Stimulated activated CD8-positive, alpha-beta memory T cell treated with anti-CD3 and anti-CD28 coated beads, Interleukin-15, amount 100 ng/mL, for 4 hours (primary cell): Measurements from ENCODE around the gene RPTOR.
"Not testable (repeated sequence)": the region's sequence is repeated elsewhere in the genome, so short reads cannot be mapped to it uniquely, and the experiment has no call there.

Experiments
- DNase-seq, 2 donors: peaks; one replicate each; pipeline ENCODE4 v3.0.0-alpha.2; 2020; ENCODE audit warnings: low read depth in 2 of 2

Gene RPTOR

DNA sequence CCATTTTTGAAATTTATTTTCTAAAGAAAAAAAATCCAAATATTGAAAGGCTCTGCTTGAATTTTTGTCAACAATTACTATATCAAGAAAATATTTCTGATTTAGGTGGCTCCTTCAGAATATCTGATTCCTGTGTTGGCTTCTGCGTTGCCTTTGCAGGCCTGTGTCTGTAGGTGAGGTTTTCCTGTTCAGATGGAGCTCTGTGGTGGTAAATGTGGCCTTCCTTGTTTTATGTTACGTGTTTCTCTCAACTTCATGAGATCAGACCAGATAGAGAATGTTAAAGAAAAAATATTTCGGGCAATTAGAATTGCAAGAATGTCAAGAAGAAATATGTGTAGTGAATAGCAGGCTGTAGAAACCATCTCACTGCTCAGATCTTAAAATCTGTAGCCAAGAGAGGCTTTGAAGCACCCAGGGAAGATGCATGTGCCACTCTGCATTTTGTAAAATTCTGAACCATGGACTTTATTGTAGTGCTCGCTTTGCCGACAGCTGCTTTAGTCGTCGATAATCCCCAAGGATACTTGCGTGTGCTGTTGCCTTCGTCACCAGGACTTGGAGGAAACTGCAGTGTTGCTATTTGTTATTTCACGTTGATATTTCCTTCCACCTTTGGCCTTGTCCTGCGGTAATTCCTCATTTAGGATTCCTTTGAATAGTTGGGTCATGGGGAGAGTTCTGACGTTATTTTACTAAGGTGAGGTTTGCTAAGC, 69.9 kb downstream of the RPTOR start:
- DNase-seq = no peak

DNA sequence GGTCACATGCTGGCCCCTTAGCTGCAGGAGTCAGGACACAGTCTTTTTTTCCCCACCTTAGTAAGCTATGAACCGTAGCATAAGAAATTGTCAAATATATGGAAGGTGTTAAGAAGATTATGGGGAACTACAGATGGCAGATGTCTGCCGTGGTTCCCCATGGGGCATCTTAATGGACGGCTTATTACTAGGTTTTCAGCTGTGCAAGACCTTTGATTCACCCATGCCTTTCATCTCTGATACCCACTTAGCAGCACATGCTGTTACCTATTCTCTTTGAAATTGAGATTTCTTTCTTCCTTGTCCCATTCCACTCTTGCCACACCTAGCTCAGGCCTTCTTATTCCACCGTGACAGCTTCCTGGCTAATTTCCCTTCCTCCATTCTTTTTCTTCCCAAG, 70.7 kb downstream of the RPTOR start:
- DNase-seq = no peak

DNA sequence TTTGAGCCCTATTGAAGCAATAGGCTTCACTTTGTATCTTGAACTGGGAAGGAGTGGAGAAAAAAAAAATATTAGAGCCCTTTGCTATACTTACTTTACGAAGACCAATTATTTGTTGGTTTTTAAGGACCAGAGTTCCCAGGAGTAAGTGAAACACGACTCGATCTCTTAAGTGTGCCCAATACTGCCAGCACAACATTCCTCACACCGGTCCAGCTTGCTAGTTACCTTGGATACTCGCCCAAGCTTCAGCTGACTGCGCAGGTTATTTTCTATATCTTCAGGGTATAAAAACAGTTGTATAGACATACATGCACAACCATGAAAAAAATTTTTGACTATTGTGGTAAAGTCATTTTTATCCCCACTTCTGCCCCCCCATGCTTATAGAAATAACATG, 72.1 kb downstream of the RPTOR start:
- no peak for DNase-seq

DNA sequence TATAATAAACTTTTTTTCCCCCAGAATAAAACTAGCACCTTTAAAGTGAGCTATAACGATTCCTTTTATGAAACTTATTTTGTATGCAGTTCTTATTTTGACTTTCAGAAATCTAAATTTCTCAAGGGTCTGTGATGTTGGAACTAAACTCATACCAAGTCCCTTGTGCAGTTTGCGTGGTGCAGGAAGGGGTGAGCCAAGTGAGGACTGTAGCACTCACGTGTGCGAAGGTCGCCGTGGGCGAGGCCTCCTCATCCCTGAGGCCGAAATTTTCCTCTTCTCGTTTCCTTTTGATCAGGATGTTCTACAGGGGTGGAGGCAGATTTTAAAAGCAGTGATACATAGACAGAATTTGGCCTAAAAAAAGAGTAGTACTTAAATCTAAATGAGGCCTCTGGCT, 73.7 kb downstream of the RPTOR start:
- DNase-seq = no peak

DNA sequence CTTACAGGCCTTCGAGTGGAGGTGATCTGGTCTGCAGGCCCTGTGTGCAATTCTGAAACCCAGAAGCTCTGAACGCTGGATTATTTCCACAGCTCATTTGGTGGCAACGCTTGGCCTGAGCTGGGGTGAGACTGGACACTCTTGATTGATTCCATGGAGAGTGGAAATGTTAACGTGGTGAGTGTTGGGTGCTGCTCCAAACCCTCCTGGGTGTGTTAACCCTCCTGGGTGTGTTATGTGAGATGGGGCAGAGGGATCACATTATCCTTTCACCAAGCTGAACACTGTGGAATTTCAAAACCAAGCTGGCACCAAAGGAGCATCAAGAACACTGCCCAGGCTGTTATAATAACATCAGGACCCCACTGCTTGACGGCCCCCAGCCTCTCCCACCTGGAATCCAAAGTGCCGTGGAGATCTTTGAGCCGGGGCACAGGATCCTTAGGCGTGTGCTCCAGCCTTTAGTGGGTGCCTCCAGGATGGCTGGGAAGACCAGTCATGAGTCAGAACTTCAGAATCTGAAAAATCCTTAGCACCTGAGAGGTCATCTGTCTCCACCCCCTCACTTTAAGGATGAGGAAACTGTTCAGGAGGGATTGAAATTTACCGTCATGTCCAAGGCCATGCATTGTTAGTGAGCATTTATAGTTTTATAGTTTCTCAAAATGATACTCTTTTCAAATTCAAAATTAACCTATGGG, 75.0 kb downstream of the RPTOR start:
- DNase-seq = no peak

DNA sequence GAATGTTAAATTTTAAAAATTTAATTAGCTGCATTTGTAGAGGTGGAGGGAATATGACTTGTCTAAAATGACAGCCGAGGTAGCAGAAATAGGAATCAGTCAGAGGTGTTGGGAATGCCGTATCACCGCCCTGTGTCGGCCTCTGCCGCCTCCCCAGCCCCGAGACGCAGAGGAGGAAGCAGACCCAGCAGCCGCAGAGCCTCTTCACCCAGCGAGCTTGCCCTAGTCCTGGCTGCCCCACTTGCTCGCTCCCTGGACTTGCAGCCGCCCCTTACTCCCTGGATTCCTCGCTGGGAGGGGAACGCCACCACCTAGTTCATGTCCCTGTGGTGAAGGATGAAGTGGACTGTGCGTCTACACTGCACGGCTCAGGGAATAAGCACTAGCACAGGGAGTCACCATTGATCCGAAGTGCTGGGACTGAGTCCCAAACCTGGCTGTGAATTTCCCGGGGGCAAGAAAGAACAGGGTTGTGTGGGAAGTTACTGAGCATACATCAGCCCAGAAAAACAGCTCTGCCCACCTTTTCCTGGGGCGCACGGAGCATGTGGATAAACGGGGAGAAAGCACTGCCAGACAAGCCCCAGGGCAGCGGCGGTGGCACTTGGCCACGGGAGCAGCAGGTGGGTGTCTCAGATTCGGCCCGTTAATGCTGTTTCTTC, 76.8 kb downstream of the RPTOR start:
- DNase-seq = no peak

DNA sequence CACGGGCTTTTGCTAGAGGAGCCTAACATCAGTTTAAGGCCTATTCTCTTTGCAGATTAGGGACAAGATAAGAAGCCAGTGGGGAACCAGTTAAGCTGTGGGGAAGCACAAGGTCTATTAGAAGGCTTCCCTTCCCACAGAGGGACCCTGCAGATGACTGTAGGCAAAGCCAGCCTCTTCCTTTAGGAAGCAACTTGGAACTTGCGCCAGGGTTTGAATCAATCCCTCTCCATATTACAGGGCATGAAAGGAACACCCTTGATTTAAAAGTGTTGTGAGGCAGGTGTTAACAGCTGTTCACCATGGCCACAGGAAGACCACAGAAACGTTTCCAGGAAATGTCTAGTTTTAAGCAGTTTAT, 77.3 kb downstream of the RPTOR start:
- no peak for DNase-seq

DNA sequence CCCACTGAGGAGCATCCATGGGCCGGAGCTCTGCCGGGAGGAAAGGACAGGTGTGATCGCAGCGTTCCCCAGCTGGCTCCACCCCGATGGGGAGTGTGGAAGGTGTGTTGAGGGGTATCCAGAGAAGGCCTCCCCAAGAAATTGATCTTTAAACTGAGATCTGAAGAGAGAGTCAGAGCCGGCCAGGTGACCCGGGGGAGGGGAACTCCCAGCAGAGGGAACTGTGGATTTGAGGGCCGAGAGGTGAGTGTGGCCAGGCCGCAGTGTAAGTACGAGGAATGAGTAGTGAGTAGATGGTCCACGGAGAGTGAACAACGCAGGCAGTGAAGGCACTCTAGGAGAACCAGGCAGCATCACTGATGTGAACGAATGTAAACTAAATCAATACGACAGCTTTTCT, 80.2 kb downstream of the RPTOR start:
- DNase-seq = no peak

DNA sequence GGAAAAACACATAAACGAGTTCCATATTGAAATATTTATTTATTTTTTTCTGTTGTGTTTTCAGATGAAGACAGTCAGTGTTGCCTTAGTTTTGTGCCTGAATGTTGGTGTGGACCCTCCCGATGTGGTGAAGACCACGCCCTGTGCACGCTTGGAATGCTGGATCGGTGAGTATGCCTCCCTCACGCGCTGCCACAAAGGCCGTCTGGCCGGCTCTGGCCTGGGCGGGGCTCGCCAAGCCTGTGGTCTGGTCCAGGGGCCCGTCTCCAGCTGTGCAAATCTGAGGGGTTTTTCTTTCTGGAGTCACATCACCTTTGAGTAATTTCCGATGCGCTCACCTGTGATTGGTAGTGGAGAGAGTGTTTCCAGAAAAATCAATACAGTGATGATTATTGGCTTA, 81.0 kb downstream of the RPTOR start:
- DNase-seq = no peak

DNA sequence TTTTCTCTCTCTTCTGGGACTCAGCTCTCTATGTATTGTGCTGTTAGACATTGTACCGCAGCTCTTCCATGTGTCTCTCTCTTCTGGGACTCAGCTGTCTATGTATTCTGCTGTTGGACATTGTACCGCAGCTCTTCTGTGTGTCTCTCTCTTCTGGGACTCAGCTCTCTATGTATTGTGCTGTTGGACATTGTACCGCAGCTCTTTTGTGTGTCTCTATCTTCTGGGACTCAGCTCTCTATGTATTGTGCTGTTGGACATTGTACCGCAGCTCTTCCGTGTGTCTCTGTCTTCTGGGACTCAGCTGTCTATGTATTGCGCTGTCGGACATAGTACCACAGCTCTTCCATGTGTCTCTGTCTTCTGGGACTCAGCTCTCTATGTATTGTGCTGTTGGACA, 84.2 kb downstream of the RPTOR start:
- DNase-seq = not testable (repeated sequence)

DNA sequence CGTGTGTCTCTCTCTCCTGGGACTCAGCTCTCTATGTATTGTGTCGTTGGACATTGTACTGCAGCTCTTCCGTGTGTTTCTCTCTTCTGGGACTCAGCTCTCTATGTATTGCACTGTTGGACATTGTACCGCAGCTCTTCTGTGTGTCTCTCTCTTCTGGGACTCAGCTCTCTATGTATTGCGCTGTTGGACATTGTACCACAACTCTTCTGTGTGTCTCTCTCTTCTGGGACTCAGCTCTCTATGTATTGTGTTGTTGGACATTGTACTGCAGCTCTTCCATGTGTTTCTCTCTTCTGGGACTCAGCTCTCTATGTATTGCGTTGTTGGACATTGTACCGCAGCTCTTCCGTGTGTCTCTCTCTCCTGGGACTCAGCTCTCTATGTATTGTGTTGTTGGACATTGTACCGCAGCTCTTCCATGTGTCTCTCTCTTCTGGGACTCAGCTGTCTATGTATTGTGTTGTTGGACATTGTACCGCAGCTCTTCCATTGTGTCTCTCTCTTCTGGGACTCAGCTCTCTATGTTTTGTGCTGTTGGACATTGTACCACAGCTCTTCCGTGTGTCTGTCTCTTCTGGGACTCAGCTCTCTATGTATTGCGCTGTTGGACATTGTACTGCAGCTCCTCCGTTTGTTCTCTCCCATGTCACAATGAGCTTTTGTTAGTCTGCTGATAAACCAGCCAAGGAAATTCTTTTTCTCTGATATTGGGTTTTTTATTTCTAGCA, 84.8 kb downstream of the RPTOR start:
- no peak for DNase-seq

DNA sequence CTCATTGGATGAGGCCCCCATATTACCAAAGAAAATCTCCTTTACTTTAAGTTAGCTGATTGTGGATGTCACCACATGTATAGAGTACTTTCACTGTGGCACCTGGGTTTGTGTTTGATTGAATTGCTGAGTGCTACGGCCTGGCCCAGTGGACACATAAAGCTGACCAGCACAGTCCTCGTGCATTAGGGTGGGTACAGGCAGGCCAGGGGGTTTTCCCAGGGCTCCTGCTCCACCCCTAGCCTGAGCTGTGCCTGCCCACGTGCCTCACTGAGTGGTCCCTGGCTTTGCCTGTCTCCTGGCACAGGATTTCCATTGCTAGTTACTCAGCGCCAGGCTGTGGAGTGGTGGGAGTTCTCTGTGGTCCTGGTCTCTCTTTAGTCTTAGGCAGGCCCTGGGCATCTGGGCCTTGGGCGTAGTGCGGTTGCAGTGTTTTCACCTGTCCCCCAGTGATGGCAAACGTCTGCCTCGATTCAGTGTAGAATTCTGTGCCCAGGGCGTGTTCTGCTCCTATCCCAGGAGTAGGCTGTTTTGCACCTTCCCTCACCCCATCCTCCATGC, 86.0 kb downstream of the RPTOR start:
- DNase-seq = no peak

DNA sequence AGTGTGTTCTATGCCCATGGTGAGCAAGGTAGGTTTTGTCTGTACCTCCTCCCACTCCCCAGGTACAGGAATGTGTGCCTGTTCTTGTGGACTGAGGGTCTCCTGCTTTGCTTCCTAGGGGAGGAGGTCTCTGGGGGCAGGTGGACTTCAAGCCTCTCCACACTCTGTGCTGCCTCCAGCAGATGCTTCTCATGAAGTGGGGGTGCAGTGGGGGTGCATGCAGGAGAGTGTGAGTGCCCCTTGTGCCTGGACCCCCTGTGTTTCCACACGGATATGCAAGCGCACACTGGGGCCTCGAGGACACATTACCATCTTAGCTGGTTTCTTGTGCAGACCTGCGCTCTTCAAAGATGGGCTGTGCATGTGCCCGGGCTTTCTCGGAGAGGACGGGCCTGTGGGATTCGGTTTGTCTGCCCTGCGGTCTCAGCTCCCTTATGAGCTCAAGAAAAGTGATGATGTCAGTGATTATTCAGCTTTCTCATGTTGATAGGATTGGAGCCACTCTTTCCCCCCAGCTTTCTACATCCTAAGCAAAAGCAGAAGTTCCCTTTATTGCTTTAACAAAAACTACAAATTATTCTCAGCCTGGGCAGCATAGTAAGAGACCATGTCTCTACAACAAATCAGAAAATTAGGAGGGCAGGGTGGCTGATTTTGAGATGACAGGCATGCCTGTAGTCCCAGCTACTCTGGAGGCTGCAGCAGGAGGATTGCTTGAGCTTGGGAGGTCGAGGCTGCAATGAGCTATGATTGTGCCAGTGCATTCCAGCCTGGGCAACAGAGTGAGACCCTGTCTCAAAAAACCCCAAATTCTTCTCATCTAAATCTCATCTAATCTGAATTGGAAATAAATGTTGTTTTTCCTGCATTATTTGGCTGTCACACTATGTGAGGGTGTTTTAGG, 86.8 kb downstream of the RPTOR start:
- DNase-seq = no peak

DNA sequence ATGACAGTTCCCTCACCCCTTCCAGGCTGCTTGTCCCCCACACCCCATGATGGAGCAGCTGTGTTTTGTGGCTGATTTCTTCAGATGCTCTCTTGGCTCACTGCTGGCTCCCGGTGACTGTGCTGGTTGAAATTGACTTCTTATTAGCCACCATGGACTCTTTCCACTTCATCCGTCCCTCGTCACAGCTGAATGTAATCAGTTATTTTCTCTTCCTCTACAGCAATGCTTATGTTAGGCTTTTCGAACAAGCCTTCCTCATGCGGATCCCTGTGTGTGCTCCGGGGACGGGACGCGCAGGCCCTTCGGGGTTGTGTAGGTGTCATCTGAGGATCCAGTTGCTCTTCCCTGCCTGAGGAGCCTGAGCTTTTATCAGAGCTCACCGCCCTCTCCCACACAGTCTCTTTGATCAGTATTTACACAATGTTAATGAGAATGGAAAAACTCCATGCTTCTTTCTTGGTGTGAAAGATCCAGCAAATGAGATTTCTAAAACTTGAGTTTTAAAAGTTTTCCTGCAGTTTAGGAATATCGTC, 87.5 kb downstream of the RPTOR start:
- no peak for DNase-seq

DNA sequence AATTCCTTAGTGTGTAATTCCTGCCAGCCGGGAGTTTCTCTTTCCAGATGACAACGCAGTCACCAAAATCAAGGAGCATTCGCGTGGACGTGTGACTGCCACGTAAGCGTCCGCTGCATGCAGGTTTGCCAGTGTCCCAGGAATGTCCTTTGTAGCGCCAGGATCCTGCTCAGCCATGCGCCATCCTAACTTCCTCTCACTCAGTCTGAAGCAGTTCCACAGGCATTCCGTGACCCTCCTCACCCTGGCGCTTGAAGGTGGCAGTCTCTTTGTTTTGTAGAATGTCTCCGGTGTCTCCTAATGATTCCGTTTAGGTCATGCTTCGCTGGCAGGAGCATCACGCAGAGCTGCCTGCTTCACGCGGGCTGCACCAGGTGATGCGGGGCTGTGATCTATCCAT, 88.6 kb downstream of the RPTOR start:
- no peak for DNase-seq

DNA sequence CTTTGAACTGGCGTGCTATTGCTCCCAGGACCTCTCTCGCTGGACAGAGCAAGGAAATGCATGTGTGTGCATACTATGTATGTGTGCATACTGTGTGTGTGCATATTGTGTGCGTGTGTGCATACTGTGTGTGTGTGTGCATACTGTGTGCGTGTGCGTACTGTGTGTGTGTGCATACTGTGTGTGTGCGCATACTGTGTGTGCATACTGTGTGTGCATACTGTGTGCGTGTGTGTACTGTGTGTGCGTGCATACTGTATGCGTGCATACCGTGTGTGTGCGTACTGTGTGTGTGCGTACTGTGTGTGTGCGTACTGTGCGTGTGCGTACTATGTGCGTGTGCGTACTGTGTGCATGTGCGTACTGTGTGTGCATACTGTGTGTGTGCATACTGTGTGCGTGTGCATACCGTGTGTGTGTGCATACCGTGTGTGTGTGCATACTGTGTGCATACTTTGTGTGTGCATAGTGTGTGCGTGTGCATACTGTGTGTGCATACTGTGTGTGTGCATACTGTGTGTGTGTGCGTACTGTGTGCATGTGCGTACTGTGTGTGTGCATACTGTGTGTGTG, 89.4 kb downstream of the RPTOR start:
- no peak for DNase-seq

DNA sequence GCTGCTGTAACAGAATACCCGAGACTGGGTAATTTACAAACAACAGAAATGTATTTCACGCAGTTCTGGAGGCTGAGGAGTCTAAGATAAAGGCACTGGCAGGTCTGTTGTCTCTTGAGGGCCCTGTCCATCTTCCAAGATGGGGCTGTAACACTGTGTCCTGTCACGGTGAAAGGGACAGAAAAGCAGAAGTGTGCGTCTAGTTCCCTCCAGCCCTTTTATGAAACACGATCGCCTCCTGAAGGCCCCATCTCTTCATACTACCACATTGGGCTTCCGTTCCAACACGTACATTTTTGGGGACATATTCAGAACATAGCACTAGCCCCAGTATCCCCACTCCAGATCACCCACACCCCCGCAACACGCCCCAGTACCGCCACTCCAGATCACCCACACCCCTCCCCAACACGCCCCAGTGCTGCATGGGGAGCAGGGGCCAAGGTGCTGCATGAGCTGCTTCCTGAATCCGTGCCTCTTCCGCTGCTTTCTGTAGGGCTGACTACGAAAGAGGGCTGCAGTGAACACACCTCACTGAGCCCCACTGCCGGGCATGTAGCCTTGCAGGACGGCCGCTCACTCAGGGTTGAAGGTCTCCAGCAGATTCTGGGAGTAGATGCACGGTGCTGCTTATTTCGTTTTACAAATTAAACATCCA, 91.9 kb downstream of the RPTOR start:
- no peak for DNase-seq

DNA sequence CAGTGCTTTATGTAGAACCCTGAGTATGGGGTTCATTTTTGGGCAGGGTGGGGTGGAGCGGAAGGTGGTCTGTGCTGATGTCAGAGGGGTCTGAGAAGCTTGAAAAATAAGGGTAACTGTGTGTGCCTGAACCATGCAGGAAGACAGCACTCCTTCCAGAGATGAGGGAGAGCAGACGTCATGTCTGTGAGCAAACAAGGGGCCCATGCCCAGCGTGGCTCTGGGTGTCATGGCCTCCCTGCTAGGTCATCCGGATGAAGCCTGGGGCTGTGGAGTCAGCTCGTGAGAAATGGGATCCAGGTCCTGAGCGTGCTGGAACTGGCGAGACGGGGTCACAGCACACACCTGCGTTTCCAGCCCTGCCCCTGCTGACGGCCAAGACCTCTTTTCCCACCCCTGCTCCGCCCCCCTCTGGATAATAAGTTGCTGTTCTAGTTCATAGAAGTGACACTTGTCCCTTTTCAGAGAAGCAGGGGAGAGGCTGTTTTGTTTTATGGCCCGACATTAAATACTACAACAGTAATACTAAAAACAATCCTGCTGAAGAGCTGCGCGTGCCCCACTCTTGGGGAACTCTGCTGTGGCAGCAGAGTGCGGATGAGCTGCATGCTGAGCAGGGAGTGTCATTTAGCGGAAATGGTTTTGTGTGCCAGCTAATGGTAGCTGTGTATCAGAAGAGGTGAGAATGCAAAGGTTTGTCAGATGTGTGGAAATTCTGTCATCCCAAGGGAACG, 92.6 kb downstream of the RPTOR start:
- DNase-seq = no peak

DNA sequence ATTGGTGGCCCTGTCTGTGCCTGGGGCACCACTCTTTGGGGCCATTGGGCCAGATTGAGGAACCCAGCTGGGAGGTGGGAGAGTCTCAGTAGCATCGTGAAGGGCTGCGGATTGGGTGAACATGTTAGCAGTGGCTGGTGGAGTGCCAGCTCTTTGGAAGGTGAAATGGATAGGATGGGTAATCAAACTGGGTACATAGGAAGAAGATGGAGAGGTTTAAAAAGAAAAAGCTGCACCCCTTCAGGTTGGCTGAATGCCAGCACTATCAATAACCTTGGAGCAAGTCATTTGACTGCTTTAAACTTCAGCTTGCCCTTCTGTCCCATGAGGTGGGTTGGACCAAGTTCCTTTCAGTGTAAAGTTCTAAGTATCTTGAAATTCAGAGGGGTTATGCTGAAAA, 95.0 kb downstream of the RPTOR start:
- no peak for DNase-seq
